ENCODE data around the gene PIN4. TPM values are rescaled to one million over a fixed set of nuclear protein-coding genes. Genes with fewer than 3 reads are reported as not detected.

The PIN4 gene
- polyA plus RNA-seq, 1 of the 3 experiments (the other 2 are of a cell fraction), result 29.8 TPM

DNA sequence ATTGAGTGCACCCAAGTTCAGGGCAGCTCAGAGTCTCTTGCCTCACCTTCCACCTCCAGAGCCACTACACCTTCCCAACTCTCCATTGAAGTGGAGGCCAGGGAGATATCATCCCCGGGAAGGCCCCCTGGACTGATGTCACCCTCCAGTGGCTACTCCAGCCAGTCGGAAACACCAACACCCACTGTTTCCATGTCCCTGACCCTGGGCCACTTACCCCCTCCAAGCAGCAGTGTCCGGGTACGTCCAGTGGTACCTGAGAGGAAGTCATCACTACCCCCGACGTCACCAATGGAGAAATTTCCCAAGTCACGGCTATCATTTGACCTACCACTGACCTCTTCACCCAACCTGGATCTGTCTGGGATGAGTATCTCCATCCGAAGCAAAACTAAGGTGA is 42.0 kb upstream of the PIN4 start:
- 84% methylated on average over 7 of the region's 8 CpGs for WGBS (ENCODE audit: low lambda C conversion rate)
- POLR2A ChIA-PET, result interaction anchor here (1.2 kb wide), 1 partner anchor 8 kb away, joined by 3 read pairs; the partner anchor contains the start of gene RTL5
- no peak overlapping the region for H3K4me2 ChIP-seq
- no peak for DNase-seq
- peaks cover 0 to 2% of the 10 kb centered on the region in 2 experiments for H3K36me3 ChIP-seq (replicated peaks in 1 of 2; ENCODE audit: control insufficient read depth in 1 of 2, insufficient read depth in 2 of 2, low read length in 1 of 2)
- no peaks in the 10 kb centered on the region for H3K9me3 ChIP-seq
- CTCF ChIA-PET, result interaction anchor here (0.7 to 2.3 kb wide), 2 partner anchors 12 to 110 kb away, joined by 3 to 9 read pairs; no protein-coding TSS in a partner anchor
- H3K27ac ChIP-seq (ENCODE audit: low read depth in 2 of 2, low read length in 1 of 2), result no peak overlapping the region
- TF ChIP-seq, protein P1, sequence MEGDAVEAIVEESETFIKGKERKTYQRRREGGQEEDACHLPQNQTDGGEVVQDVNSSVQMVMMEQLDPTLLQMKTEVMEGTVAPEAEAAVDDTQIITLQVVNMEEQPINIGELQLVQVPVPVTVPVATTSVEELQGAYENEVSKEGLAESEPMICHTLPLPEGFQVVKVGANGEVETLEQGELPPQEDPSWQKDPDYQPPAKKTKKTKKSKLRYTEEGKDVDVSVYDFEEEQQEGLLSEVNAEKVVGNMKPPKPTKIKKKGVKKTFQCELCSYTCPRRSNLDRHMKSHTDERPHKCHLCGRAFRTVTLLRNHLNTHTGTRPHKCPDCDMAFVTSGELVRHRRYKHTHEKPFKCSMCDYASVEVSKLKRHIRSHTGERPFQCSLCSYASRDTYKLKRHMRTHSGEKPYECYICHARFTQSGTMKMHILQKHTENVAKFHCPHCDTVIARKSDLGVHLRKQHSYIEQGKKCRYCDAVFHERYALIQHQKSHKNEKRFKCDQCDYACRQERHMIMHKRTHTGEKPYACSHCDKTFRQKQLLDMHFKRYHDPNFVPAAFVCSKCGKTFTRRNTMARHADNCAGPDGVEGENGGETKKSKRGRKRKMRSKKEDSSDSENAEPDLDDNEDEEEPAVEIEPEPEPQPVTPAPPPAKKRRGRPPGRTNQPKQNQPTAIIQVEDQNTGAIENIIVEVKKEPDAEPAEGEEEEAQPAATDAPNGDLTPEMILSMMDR (IDR thresholded peaks at IDR 0.05), result no peak
- no peak for TF ChIP-seq GATA2 (CRISPR knock-in tag; IDR thresholded peaks at IDR 0.05)
- no peak for TF ChIP-seq NRF1 (IDR thresholded peaks at IDR 0.05; ENCODE audit: low read depth, low read length)
- TF ChIP-seq, protein P2, sequence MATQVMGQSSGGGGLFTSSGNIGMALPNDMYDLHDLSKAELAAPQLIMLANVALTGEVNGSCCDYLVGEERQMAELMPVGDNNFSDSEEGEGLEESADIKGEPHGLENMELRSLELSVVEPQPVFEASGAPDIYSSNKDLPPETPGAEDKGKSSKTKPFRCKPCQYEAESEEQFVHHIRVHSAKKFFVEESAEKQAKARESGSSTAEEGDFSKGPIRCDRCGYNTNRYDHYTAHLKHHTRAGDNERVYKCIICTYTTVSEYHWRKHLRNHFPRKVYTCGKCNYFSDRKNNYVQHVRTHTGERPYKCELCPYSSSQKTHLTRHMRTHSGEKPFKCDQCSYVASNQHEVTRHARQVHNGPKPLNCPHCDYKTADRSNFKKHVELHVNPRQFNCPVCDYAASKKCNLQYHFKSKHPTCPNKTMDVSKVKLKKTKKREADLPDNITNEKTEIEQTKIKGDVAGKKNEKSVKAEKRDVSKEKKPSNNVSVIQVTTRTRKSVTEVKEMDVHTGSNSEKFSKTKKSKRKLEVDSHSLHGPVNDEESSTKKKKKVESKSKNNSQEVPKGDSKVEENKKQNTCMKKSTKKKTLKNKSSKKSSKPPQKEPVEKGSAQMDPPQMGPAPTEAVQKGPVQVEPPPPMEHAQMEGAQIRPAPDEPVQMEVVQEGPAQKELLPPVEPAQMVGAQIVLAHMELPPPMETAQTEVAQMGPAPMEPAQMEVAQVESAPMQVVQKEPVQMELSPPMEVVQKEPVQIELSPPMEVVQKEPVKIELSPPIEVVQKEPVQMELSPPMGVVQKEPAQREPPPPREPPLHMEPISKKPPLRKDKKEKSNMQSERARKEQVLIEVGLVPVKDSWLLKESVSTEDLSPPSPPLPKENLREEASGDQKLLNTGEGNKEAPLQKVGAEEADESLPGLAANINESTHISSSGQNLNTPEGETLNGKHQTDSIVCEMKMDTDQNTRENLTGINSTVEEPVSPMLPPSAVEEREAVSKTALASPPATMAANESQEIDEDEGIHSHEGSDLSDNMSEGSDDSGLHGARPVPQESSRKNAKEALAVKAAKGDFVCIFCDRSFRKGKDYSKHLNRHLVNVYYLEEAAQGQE (IDR thresholded peaks at IDR 0.05; ENCODE audit: low read depth, low read length), result no peak
- TF ChIP-seq ELF1 (IDR thresholded peaks at IDR 0.05), result no peak
- TF ChIP-seq TAF1 (IDR thresholded peaks at IDR 0.05; ENCODE audit: borderline replicate concordance, low read depth, low read length), result no peak
- no peak for TF ChIP-seq CHD2 (IDR thresholded peaks at IDR 0.05; ENCODE audit: low read length, partially characterized antibody)
- TF ChIP-seq, protein P3, sequence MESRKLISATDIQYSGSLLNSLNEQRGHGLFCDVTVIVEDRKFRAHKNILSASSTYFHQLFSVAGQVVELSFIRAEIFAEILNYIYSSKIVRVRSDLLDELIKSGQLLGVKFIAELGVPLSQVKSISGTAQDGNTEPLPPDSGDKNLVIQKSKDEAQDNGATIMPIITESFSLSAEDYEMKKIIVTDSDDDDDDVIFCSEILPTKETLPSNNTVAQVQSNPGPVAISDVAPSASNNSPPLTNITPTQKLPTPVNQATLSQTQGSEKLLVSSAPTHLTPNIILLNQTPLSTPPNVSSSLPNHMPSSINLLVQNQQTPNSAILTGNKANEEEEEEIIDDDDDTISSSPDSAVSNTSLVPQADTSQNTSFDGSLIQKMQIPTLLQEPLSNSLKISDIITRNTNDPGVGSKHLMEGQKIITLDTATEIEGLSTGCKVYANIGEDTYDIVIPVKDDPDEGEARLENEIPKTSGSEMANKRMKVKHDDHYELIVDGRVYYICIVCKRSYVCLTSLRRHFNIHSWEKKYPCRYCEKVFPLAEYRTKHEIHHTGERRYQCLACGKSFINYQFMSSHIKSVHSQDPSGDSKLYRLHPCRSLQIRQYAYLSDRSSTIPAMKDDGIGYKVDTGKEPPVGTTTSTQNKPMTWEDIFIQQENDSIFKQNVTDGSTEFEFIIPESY (IDR thresholded peaks at IDR 0.05; ENCODE audit: borderline replicate concordance, low read depth), result no peak
- no peak for TF ChIP-seq POLR2AphosphoS5 (IDR thresholded peaks at IDR 0.05; ENCODE audit: low read depth, low read length)
- TF ChIP-seq MXI1 (IDR thresholded peaks at IDR 0.05; ENCODE audit: low read depth, low read length), result no peak
- no peak for TF ChIP-seq YY1 (IDR thresholded peaks at IDR 0.05; ENCODE audit: low read depth)
- TF ChIP-seq, protein P4, sequence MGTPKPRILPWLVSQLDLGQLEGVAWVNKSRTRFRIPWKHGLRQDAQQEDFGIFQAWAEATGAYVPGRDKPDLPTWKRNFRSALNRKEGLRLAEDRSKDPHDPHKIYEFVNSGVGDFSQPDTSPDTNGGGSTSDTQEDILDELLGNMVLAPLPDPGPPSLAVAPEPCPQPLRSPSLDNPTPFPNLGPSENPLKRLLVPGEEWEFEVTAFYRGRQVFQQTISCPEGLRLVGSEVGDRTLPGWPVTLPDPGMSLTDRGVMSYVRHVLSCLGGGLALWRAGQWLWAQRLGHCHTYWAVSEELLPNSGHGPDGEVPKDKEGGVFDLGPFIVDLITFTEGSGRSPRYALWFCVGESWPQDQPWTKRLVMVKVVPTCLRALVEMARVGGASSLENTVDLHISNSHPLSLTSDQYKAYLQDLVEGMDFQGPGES (IDR thresholded peaks at IDR 0.05; ENCODE audit: low read depth, low read length), result no peak
- no peaks in the 10 kb centered on the region for H3F3A ChIP-seq (replicated peaks; ENCODE audit: insufficient read depth)
- H3K79me2 ChIP-seq (ENCODE audit: insufficient read depth), result no peaks in the 10 kb centered on the region
- peaks cover 0 to 10% of the 10 kb centered on the region in 2 experiments; a peak in 2 of 4 replicates for H3K4me1 ChIP-seq (ENCODE audit: control insufficient read depth in 1 of 2, insufficient read depth in 2 of 2, low read depth in 1 of 2, low read length in 1 of 2)
- H3K4me3 ChIP-seq (ENCODE audit: low read depth in 2 of 2, low read length in 1 of 2), result no peak overlapping the region
- no peaks in the 10 kb centered on the region for H3K9me2 ChIP-seq
- no peak overlapping the region for H2AFZ ChIP-seq (ENCODE audit: low read depth)
- H4K20me1 ChIP-seq (ENCODE audit: insufficient read depth), result no peaks in the 10 kb centered on the region
- H3K27me3 ChIP-seq (ENCODE audit: insufficient read depth), result no peaks in the 10 kb centered on the region; the same call in 1 of the 2 replicates
- no peak overlapping the region for H3K9ac ChIP-seq
